ENCODE measurements around the gene BDH1.

- TF ChIP-seq POLR2A (IDR thresholded peaks at IDR 0.05; ENCODE audit: extremely low read depth, insufficient read length) (no peak), CTCF (IDR thresholded peaks at IDR 0.05; ENCODE audit: low read depth, low read length) (no peak), MYC (IDR thresholded peaks at IDR 0.05; ENCODE audit: low read depth, low read length) (no peak)
Measured at GRCh38 chr3:197567904-197568681, 12.3 kb upstream of the BDH1 start.
